ENCODE results near the gene ADGRL4. TPM values are rescaled to one million over a fixed set of nuclear protein-coding genes. Genes with fewer than 3 reads are reported as not detected.

ADGRL4 gene
- not detected for total RNA-seq

GRCh38 chr1:79006564-79006963, at the start of gene ADGRL4:
ADGRL4 (minus strand) TSS chr1:79006730; CDS start chr1:79006654, 76 bp downstream.
- no peak within 1 kb of the TSS for H3K4me3 Mint-ChIP-seq
- H3K27me3 Mint-ChIP-seq (ENCODE audit: low read depth) = peaks cover 11% of the 10 kb centered on the region
- no peaks in the 10 kb centered on the region for H3K4me1 Mint-ChIP-seq (ENCODE audit: low read depth)
- H3K9me3 Mint-ChIP-seq = no peaks in the 10 kb centered on the region
- no peaks in the 10 kb centered on the region for H3K36me3 Mint-ChIP-seq (ENCODE audit: low read depth)
- no peak for DNase-seq
- CTCF ChIA-PET = no interaction called here
- no peak within 1 kb of the TSS for H3K27ac Mint-ChIP-seq
- intact Hi-C loops (cut with micrococcal nuclease) = no loop called here

- no peak for DNase-seq
- CTCF ChIA-PET = no interaction called here
- intact Hi-C loops (cut with micrococcal nuclease) = no loop called here
- Mint-ChIP-seq H3K9me3 (peaks cover 7% of the 10 kb centered on the region), H3K4me1 (ENCODE audit: low read depth) (peaks cover 7% of the 10 kb centered on the region), H3K27ac (no peak overlapping the region), H3K36me3 (ENCODE audit: low read depth) (no peaks in the 10 kb centered on the region), H3K27me3 (ENCODE audit: low read depth) (peaks cover 2% of the 10 kb centered on the region), H3K4me3 (no peak overlapping the region)
Observed at GRCh38 chr1:79055856-79056255, 49.3 kb upstream of the ADGRL4 start.

GRCh38 chr1:79052829-79053449, 46.4 kb upstream of the ADGRL4 start:
- H3K27ac Mint-ChIP-seq = no peak overlapping the region
- CTCF ChIA-PET = no interaction called here

GRCh38 chr1:79044974-79045650, 38.6 kb upstream of the ADGRL4 start:
- Mint-ChIP-seq H3K27ac (no peak overlapping the region), H3K4me1 (ENCODE audit: low read depth) (peaks cover 8% of the 10 kb centered on the region), H3K9me3 (peaks cover 3% of the 10 kb centered on the region), H3K4me3 (no peak overlapping the region), H3K27me3 (ENCODE audit: low read depth) (no peaks in the 10 kb centered on the region), H3K36me3 (ENCODE audit: low read depth) (no peaks in the 10 kb centered on the region)
- DNase-seq = no peak
- intact Hi-C loops (cut with micrococcal nuclease) = no loop called here
- CTCF ChIA-PET = no interaction called here

More at GRCh38 chr1:79052829-79053449, 46.4 kb upstream of the ADGRL4 start:
- Mint-ChIP-seq H3K36me3 (ENCODE audit: low read depth) (no peaks in the 10 kb centered on the region), H3K9me3 (peaks cover 7% of the 10 kb centered on the region), H3K4me1 (ENCODE audit: low read depth) (peaks cover 7% of the 10 kb centered on the region), H3K4me3 (peak overlapping the region; percentile 61), H3K27me3 (ENCODE audit: low read depth) (peaks cover 2% of the 10 kb centered on the region)
- intact Hi-C loops (cut with micrococcal nuclease) = loop anchor here (1.0 kb wide), 1 partner anchor 13 kb away; no protein-coding TSS in a partner anchor
- DNase-seq = no peak

GRCh38 chr1:79043506-79043905, 37.0 kb upstream of the ADGRL4 start:
- peaks cover 3% of the 10 kb centered on the region for H3K9me3 Mint-ChIP-seq
- no peak overlapping the region for H3K4me3 Mint-ChIP-seq
- no peaks in the 10 kb centered on the region for H3K36me3 Mint-ChIP-seq (ENCODE audit: low read depth)
- CTCF ChIA-PET = no interaction called here
- DNase-seq = no peak
- H3K27ac Mint-ChIP-seq = no peak overlapping the region
- peaks cover 10% of the 10 kb centered on the region for H3K4me1 Mint-ChIP-seq (ENCODE audit: low read depth)
- no peaks in the 10 kb centered on the region for H3K27me3 Mint-ChIP-seq (ENCODE audit: low read depth)
- intact Hi-C loops (cut with micrococcal nuclease) = no loop called here

- Mint-ChIP-seq H3K36me3 (ENCODE audit: low read depth) (no peaks in the 10 kb centered on the region), H3K4me3 (no peak overlapping the region), H3K4me1 (ENCODE audit: low read depth) (peaks cover 10% of the 10 kb centered on the region), H3K27me3 (ENCODE audit: low read depth) (no peaks in the 10 kb centered on the region), H3K27ac (no peak overlapping the region), H3K9me3 (peaks cover 11% of the 10 kb centered on the region)
- no peak for DNase-seq
- CTCF ChIA-PET = no interaction called here
- intact Hi-C loops (cut with micrococcal nuclease) = no loop called here
Observed at GRCh38 chr1:79042539-79042938, 36.0 kb upstream of the ADGRL4 start.

- peaks cover 10% of the 10 kb centered on the region for H3K4me1 Mint-ChIP-seq (ENCODE audit: low read depth)
- H3K36me3 Mint-ChIP-seq (ENCODE audit: low read depth) = no peaks in the 10 kb centered on the region
- no peak overlapping the region for H3K27ac Mint-ChIP-seq
- no peak overlapping the region for H3K4me3 Mint-ChIP-seq
- DNase-seq = no peak
- intact Hi-C loops (cut with micrococcal nuclease) = no loop called here
- CTCF ChIA-PET = no interaction called here
- H3K27me3 Mint-ChIP-seq (ENCODE audit: low read depth) = no peaks in the 10 kb centered on the region
- peaks cover 15% of the 10 kb centered on the region for H3K9me3 Mint-ChIP-seq
Observed at GRCh38 chr1:79042117-79042516, 35.6 kb upstream of the ADGRL4 start.

- Mint-ChIP-seq H3K9me3 (peaks cover 19% of the 10 kb centered on the region), H3K4me1 (ENCODE audit: low read depth) (peaks cover 10% of the 10 kb centered on the region), H3K27ac (no peak overlapping the region), H3K36me3 (ENCODE audit: low read depth) (no peaks in the 10 kb centered on the region), H3K27me3 (ENCODE audit: low read depth) (no peaks in the 10 kb centered on the region), H3K4me3 (no peak overlapping the region)
- CTCF ChIA-PET = no interaction called here
- no peak for DNase-seq
- intact Hi-C loops (cut with micrococcal nuclease) = no loop called here
Observed at GRCh38 chr1:79041666-79042065, 35.1 kb upstream of the ADGRL4 start.

GRCh38 chr1:79040424-79041082, 34.0 kb upstream of the ADGRL4 start:
- Mint-ChIP-seq H3K27ac (peak overlapping the region; percentile 62), H3K36me3 (ENCODE audit: low read depth) (no peaks in the 10 kb centered on the region), H3K27me3 (ENCODE audit: low read depth) (no peaks in the 10 kb centered on the region), H3K4me3 (no peak overlapping the region), H3K9me3 (peaks cover 24% of the 10 kb centered on the region), H3K4me1 (ENCODE audit: low read depth) (peaks cover 10% of the 10 kb centered on the region)
- intact Hi-C loops (cut with micrococcal nuclease) = loop anchor here (1.0 kb wide), 3 partner anchors 13 to 420 kb away; partner anchors contain the start of gene IFI44L
- CTCF ChIA-PET = interaction anchor here (0.7 kb wide), 1 partner anchor 255 kb away, joined by 3 read pairs; no protein-coding TSS in a partner anchor
- DNase-seq = no peak

- Mint-ChIP-seq H3K27ac (no peak overlapping the region), H3K4me1 (ENCODE audit: low read depth) (peaks cover 10% of the 10 kb centered on the region), H3K36me3 (ENCODE audit: low read depth) (no peaks in the 10 kb centered on the region), H3K9me3 (peaks cover 25% of the 10 kb centered on the region), H3K27me3 (ENCODE audit: low read depth) (no peaks in the 10 kb centered on the region), H3K4me3 (no peak overlapping the region)
- CTCF ChIA-PET = no interaction called here
- intact Hi-C loops (cut with micrococcal nuclease) = no loop called here
- DNase-seq = no peak
Observed at GRCh38 chr1:79037085-79037484, 30.6 kb upstream of the ADGRL4 start.

GRCh38 chr1:79012500-79012899, 6.0 kb upstream of the ADGRL4 start:
- Mint-ChIP-seq H3K27ac (no peak overlapping the region), H3K4me1 (ENCODE audit: low read depth) (no peaks in the 10 kb centered on the region), H3K4me3 (no peak overlapping the region), H3K9me3 (no peaks in the 10 kb centered on the region), H3K36me3 (ENCODE audit: low read depth) (no peaks in the 10 kb centered on the region), H3K27me3 (ENCODE audit: low read depth) (no peaks in the 10 kb centered on the region)
- no peak for DNase-seq
- intact Hi-C loops (cut with micrococcal nuclease) = no loop called here
- CTCF ChIA-PET = no interaction called here

- DNase-seq = no peak
- Mint-ChIP-seq H3K27me3 (ENCODE audit: low read depth) (peaks cover 9% of the 10 kb centered on the region), H3K4me3 (no peak overlapping the region), H3K36me3 (ENCODE audit: low read depth) (no peaks in the 10 kb centered on the region), H3K9me3 (no peaks in the 10 kb centered on the region), H3K27ac (no peak overlapping the region), H3K4me1 (ENCODE audit: low read depth) (no peaks in the 10 kb centered on the region)
- intact Hi-C loops (cut with micrococcal nuclease) = no loop called here
- CTCF ChIA-PET = interaction anchor here (0.6 to 0.7 kb wide), 2 partner anchors 44 to 184 kb away, joined by 3 to 4 read pairs; no protein-coding TSS in a partner anchor
Observed at GRCh38 chr1:79010589-79010988, 4.1 kb upstream of the ADGRL4 start.

- CTCF ChIA-PET = no interaction called here
Observed at GRCh38 chr1:79005945-79006344, 585 bp downstream of the ADGRL4 start.

More at GRCh38 chr1:79005945-79006344, 585 bp downstream of the ADGRL4 start:
- intact Hi-C loops (cut with micrococcal nuclease) = no loop called here
- H3K27me3 Mint-ChIP-seq (ENCODE audit: low read depth) = peaks cover 11% of the 10 kb centered on the region
- no peaks in the 10 kb centered on the region for H3K4me1 Mint-ChIP-seq (ENCODE audit: low read depth)
- DNase-seq = no peak
- H3K4me3 Mint-ChIP-seq = no peak overlapping the region
- no peaks in the 10 kb centered on the region for H3K9me3 Mint-ChIP-seq
- no peaks in the 10 kb centered on the region for H3K36me3 Mint-ChIP-seq (ENCODE audit: low read depth)
- no peak overlapping the region for H3K27ac Mint-ChIP-seq

Measured in activated naive CD4-positive, alpha-beta T cell treated with anti-CD3 and anti-CD28 coated beads for 36 hours (primary cell).